Activated B cell treated with CpG ODN at 0.5 μM for 24 hours (primary cell): ENCODE data around the gene ADM. TPM values are rescaled to one million over a fixed set of nuclear protein-coding genes. Genes with fewer than 3 reads are reported as not detected.

Experiments used
- ATAC-seq: fragments of 200-7000 bp; cut with Tn5 transposase; one replicate; pipeline ENCODE4 v1.10.0; 2021; ENCODE audit warnings: low read depth, mild to moderate bottlenecking, moderate library complexity
- CTCF ChIA-PET: fragments of 350-600 bp; sonication (Branson Sonifier 250); formaldehyde crosslinking; loops from one replicate; lab custom pipeline; 2021; ENCODE audit warnings: antibody characterized with exemption; lab: Charles Lee
- POLR2A ChIA-PET: fragments of 350-600 bp; sonication (Branson Sonifier 250); formaldehyde crosslinking; loops from one replicate; lab custom pipeline; 2021; ENCODE audit warnings: antibody characterized with exemption; lab: Charles Lee
- DNase-seq: peaks from one replicate; pipeline ENCODE4 v3.0.0; 2022
- H3K27ac Mint-ChIP-seq: one replicate; pipeline ENCODE4 v1.8.0; 2020; ENCODE audit warnings: mixed read lengths
- H3K27me3 Mint-ChIP-seq: one replicate; pipeline ENCODE4 v1.8.0; 2021; ENCODE audit warnings: mixed read lengths
- H3K36me3 Mint-ChIP-seq: one replicate; pipeline ENCODE4 v1.8.0; 2021; ENCODE audit warnings: low read depth, mixed read lengths
- H3K4me1 Mint-ChIP-seq: one replicate; pipeline ENCODE4 v1.8.0; 2021; ENCODE audit warnings: mixed read lengths
- H3K4me3 Mint-ChIP-seq: one replicate; pipeline ENCODE4 v1.8.0; 2020; ENCODE audit warnings: mild to moderate bottlenecking, mixed read lengths
- H3K9me3 Mint-ChIP-seq: one replicate; pipeline ENCODE4 v1.8.0; 2020; ENCODE audit warnings: mixed read lengths
- intact Hi-C: fragments of 100-400 bp; cut with micrococcal nuclease; formaldehyde crosslinking; loops from one replicate; pipeline ENCODE4 v1.15.1; 2024
- total RNA-seq: library from RNA; stranded (reverse); gene quantifications from 2 replicates; pipeline ENCODE4 v1.2.3, GENCODE V29; 2022
- TF ChIP-seq, protein P1 (sequence below): fragments of 200-600 bp; IDR thresholded peaks from one replicate; pipeline ENCODE4 v1.8.0; 2022; ENCODE audit warnings: antibody characterized with exemption, mild to moderate bottlenecking

ADM gene
- total RNA-seq, 1 donor from 2014 or later = 1.2 TPM

DNA sequence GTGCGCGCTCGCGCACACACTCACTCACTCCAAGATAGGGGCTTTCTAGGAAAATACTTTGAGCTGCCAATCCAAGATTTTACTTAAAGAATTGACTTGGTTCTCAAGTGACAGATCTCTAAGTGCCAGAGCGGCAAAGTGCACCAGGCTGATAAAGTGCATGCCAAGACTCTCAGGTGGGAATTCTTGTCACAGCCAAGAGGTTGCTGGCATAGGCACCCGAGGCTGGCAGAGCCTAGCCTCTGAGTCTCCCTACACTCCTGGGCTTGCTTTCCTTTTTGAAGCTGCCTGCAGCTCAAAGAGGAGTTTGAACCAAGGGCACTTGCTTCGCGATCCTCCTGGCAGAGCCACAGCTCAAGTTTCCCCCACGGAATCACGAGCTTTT lies 2.5 kb upstream of the ADM start:
- intact Hi-C loops = loop anchor here (10.0 kb wide), 2 partner anchors 768 to 1542 kb away; partner anchors contain the start of gene USP47
- ChIA-PET CTCF (interaction anchor here (2.3 to 8.8 kb wide), 3 partner anchors 11 to 543 kb away, joined by 14 to 105 read pairs (median 14); no protein-coding TSS in a partner anchor), POLR2A (interaction anchor here (0.5 to 4.7 kb wide), 7 partner anchors 16 to 1565 kb away, joined by 3 to 29 read pairs (median 4); no protein-coding TSS in a partner anchor)
- no peaks in the 10 kb centered on the region for H3K9me3 Mint-ChIP-seq
- ATAC-seq = no peak
- DNase-seq = no peak
- H3K27me3 Mint-ChIP-seq = peaks cover 6% of the 10 kb centered on the region
- peaks cover 50% of the 10 kb centered on the region for H3K4me1 Mint-ChIP-seq
- H3K4me3 Mint-ChIP-seq = peak overlapping the region; percentile 97
- peaks cover 6% of the 10 kb centered on the region for H3K36me3 Mint-ChIP-seq
- TF ChIP-seq, protein P1, sequence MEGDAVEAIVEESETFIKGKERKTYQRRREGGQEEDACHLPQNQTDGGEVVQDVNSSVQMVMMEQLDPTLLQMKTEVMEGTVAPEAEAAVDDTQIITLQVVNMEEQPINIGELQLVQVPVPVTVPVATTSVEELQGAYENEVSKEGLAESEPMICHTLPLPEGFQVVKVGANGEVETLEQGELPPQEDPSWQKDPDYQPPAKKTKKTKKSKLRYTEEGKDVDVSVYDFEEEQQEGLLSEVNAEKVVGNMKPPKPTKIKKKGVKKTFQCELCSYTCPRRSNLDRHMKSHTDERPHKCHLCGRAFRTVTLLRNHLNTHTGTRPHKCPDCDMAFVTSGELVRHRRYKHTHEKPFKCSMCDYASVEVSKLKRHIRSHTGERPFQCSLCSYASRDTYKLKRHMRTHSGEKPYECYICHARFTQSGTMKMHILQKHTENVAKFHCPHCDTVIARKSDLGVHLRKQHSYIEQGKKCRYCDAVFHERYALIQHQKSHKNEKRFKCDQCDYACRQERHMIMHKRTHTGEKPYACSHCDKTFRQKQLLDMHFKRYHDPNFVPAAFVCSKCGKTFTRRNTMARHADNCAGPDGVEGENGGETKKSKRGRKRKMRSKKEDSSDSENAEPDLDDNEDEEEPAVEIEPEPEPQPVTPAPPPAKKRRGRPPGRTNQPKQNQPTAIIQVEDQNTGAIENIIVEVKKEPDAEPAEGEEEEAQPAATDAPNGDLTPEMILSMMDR = no peak
- H3K27ac Mint-ChIP-seq = peak overlapping the region; percentile 77

DNA sequence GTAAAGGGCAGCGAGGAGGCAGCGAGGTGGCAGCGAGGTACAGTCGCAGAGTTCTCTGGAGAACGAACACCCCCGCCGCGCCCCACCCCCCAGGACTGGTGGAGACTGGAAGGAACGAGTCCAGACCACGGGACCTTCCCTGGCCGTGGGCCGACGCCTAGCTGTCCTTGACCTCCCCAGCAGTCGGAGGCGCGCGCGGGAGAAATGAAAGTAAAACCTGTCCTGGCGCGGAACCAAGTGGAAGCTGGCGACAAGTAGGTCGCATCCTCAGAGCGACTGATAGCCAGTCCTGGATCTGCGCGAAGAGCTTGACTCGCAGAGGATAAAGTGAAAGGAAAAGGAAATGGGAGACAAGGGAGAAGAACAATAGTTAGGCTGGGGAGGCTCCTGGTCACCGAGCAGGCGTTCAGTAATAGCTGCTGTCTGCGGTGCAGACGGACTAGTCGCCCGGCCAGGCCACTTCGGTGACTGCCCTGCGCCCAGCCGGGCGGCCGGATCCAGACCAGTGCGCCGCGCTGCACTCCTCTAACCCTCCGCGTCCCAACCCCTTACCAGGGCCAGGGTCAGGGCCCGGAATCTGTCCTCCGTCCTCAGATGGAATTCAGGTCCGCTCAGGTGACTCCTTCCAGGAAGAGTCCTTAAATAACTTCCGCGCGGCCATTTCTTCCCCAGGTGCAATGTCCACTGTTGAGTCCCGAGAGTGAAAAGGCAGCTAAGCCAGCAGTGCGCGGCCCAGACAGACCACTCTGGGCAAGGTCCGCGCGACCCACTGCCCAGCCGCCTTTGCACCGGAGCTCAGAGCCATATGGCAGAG lies 1.9 kb upstream of the ADM start:
- DNase-seq (peak; percentile 59), ATAC-seq (peak; percentile 18)
- POLR2A ChIA-PET = interaction anchor here (0.5 to 4.7 kb wide), 8 partner anchors 15 to 1565 kb away, joined by 3 to 29 read pairs (median 4); no protein-coding TSS in a partner anchor
- intact Hi-C loops = loop anchor here (10.0 kb wide), 2 partner anchors 768 to 1542 kb away; partner anchors contain the start of gene USP47
- Mint-ChIP-seq H3K4me1 (peaks cover 47% of the 10 kb centered on the region), H3K27ac (peak overlapping the region; percentile 77), H3K4me3 (peak overlapping the region; percentile 97), H3K27me3 (peaks cover 6% of the 10 kb centered on the region), H3K36me3 (peaks cover 6% of the 10 kb centered on the region), H3K9me3 (no peaks in the 10 kb centered on the region)
- CTCF ChIA-PET = interaction anchor here (1.6 to 8.8 kb wide), 4 partner anchors 11 to 544 kb away, joined by 7 to 105 read pairs (median 14); no protein-coding TSS in a partner anchor
- TF ChIP-seq, protein P1 = no peak

DNA sequence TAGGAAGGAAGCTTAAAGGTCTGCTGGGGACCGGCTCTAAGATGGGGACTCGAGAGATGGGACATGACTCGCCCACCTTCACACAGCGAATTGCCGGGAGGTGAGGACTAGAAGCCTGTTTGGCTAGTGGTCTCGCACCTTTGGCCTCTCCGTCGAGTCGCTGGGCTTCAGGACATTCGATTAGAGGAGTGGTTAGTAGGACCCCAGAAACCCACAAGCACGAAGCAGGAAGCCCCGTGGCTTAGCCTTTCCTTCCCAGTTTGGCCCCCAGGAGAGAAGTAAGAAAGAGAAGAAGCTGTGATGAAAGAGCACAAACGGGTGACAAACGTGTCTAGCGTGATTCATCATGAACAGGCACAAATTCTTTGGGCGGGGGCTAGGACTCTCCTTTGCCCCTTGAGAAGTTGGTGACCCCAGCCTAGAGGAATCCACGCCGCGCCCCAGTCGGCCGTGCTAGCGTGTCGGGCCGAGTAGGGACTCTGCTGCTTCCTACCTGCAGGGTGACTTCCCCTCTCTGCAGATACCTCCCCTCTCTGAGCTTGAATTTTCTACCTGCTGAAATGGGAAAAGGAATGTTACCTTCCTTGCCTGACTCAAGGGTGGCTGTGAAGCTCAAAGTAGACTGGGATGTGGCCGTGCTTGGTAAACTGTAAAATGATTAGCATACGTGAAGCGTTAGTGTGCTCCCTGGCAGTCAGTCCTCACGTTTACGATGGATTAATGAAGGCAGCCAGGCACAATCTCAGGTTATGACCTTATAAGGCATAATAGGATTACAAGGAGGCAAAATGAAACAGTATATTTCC lies 1.1 kb upstream of the ADM start:
- DNase-seq (peak; percentile 37), ATAC-seq (peak; percentile 15)
- peaks cover 46% of the 10 kb centered on the region for H3K4me1 Mint-ChIP-seq
- peaks cover 6% of the 10 kb centered on the region for H3K36me3 Mint-ChIP-seq
- H3K27me3 Mint-ChIP-seq = peaks cover 6% of the 10 kb centered on the region
- H3K9me3 Mint-ChIP-seq = no peaks in the 10 kb centered on the region
- TF ChIP-seq, protein P1 = no peak
- CTCF ChIA-PET = interaction anchor here (0.6 to 8.8 kb wide), 13 partner anchors 8 to 546 kb away, joined by 3 to 105 read pairs (median 3); no protein-coding TSS in a partner anchor
- POLR2A ChIA-PET = interaction anchor here (0.9 to 4.7 kb wide), 7 partner anchors 14 to 550 kb away, joined by 3 to 29 read pairs (median 4); no protein-coding TSS in a partner anchor
- H3K4me3 Mint-ChIP-seq = peak overlapping the region; percentile 97
- H3K27ac Mint-ChIP-seq = peak overlapping the region; percentile 12
- intact Hi-C loops = loop anchor here (10.0 kb wide), 2 partner anchors 769 to 1541 kb away; partner anchors contain the start of gene USP47

DNA sequence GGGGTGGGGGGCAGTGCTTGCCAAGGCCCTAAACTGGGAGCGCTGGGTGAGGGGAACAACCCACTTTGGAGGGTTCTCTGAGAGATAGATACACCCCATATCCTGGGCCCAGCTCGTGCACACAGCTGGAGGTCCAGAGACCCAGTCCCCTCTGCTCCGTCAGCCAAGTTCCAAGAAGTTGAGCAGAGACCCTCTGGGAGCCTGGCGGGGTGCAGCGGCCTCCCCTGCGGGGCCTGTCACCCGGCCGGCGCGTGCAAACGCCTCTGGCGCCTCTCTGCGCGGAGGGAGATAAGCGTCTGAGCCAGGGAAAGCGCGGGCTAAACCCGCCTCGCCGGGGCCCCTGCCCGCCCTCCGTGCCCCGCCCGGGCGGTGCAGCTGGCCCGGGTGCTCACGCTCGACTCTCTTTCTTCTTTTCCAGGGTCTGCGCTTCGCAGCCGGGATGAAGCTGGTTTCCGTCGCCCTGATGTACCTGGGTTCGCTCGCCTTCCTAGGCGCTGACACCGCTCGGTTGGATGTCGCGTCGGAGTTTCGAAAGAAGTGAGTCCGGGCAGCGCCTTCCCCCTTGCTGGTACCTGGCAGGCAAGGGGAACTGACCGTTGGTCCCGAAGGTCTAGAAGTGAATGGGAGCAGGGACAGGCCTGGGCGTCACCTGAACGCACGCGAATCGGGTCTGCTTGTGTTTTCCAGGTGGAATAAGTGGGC lies 540 bp downstream of the ADM start:
- Mint-ChIP-seq H3K27ac (no peak overlapping the region), H3K4me1 (peaks cover 46% of the 10 kb centered on the region), H3K36me3 (peaks cover 6% of the 10 kb centered on the region), H3K27me3 (peaks cover 6% of the 10 kb centered on the region), H3K4me3 (peak overlapping the region; percentile 97), H3K9me3 (no peaks in the 10 kb centered on the region)
- ChIA-PET POLR2A (interaction anchor here (0.7 to 4.7 kb wide), 7 partner anchors 10 to 692 kb away, joined by 3 to 29 read pairs (median 3); no protein-coding TSS in a partner anchor), CTCF (interaction anchor here (1.0 to 8.8 kb wide), 7 partner anchors 8 to 546 kb away, joined by 3 to 105 read pairs (median 5); no protein-coding TSS in a partner anchor)
- intact Hi-C loops = loop anchor here (1.0 to 10.0 kb wide), 5 partner anchors 11 to 1539 kb away; partner anchors contain the start of genes SBF2, USP47 and ZNF143
- ATAC-seq (no peak), DNase-seq (peak; percentile 48)
- TF ChIP-seq, protein P1 = no peak
